Adrenal gland (tissue), 12 donors: ENCODE results near the gene SCNN1G. TPM values are rescaled to one million over a fixed set of nuclear protein-coding genes. Genes with fewer than 3 reads are reported as not detected.

Experiments used
- DNase-seq, 7 donors: peaks; one replicate each; pipeline ENCODE4 v3.0.0-alpha.2; 2019 to 2020
- H3K27ac ChIP-seq, 5 donors: fragments of 200-600 bp; sonication (generic) in 4 of 5; 1 replicate in 3 of 5; 2 replicates in 2 of 5; pipeline versions ENCODE4 v1.5.1 to v1.8.0; 2016 to 2020; ENCODE audit warnings: mild to moderate bottlenecking in 1 of 5
- H3K27me3 ChIP-seq: fragments of 200-600 bp; 2 replicates; pipeline ENCODE4 v1.8.0; 2021
- H3K36me3 ChIP-seq, 2 donors: fragments of 200-600 bp; replicated peaks in 1 of 2; 1 replicate in 1 of 2; 2 replicates in 1 of 2; pipeline versions ENCODE4 v1.5.1 to v1.8.0; 2018 to 2022
- H3K4me1 ChIP-seq, 2 donors: fragments of 200-600 bp; replicated peaks in 1 of 2; 1 replicate in 1 of 2; 2 replicates in 1 of 2; pipeline versions ENCODE4 v1.5.1 to v1.8.0; 2018 to 2021
- H3K4me3 ChIP-seq, 4 donors: fragments of 200-600 bp; sonication (generic) in 3 of 4; one replicate each; pipeline ENCODE4 v1.5.1; 2016 to 2018
- H3K9me3 ChIP-seq, 3 donors: fragments of 200-600 bp; sonication (generic) in 1 of 3; replicated peaks in 1 of 3; 1 replicate in 2 of 3; 2 replicates in 1 of 3; pipeline versions ENCODE4 v1.5.1 to v1.8.0; 2016 to 2021
- POLR2A ChIP-seq, 2 donors: fragments of 450-650 bp; IDR thresholded peaks; one replicate each; pipeline ENCODE4 v1.6.1; 2017; ENCODE audit warnings: antibody characterized with exemption in 2 of 2, mild to moderate bottlenecking in 2 of 2, moderate library complexity in 1 of 2
- WGBS, 4 donors: extraction: QIAGEN DNeasy Blood & Tissue Kit in 2 of 4; methylation state at CpG; one replicate each; pipeline versions ENCODE4 v1.1.5 to v1.1.7; 2013 to 2017; 5-methylcytosine and 5-hydroxymethylcytosine counted together
- intact Hi-C, 2 donors: fragments of 100-400 bp; cut with DNase I; formaldehyde crosslinking; loops; one replicate each; pipeline versions ENCODE4 v1.14.1 to v1.15.0; 2022 to 2023
- polyA plus RNA-seq, 3 donors: library from polyadenylated mRNA; stranded (reverse); fragments of 200-250 nt in 2 of 3; fragments of 350-450 nt in 1 of 3; fragmentation: Illumina TruSeq in 1 of 3; extraction: RNeasy Lipid Tissue Mini Kit (QIAGEN cat#74804) in 1 of 3; gene quantifications; one replicate each; pipeline ENCODE4 v1.2.3, GENCODE V29; 2013 to 2014
- total RNA-seq, 9 donors: library from RNA; depleted of rRNA in 4 of 9; stranded (reverse); fragments of >200 nt in 4 of 9; fragments of 120-200 nt in 1 of 9; fragmentation: NEBNext Ultra II Directional in 1 of 9; extraction: Animal tissue kit (Norgen Biotek cat#: 25700) in 1 of 9; gene quantifications; one replicate each; pipeline versions ENCODE4 v1.1.0 to v1.2.4, GENCODE V29; 2013 to 2023
- TF ChIP-seq, protein P1 (sequence below), 6 experiments: fragments of 450-650 bp in 4 of 6; fragments of 200-600 bp in 2 of 6; sonication (generic) in 1 of 6; IDR thresholded peaks; 1 replicate in 5 of 6; 2 replicates in 1 of 6; pipeline versions ENCODE4 v1.5.1 to v1.8.0; 2016 to 2021; ENCODE audit warnings: antibody characterized with exemption in 6 of 6, mild to moderate bottlenecking in 2 of 6, moderate library complexity in 1 of 6
- donor health status: healthy with polysubstance abuse.
- donor health status: Bipolar disorder and iron deficiency.
- donor health status: DM: yes; HTN: yes; CAD: no.
- donor health status: DM: no; HTN: no; CAD: no.
- donor health status: DM: no; HTN: no; CAD: no.
- donor health status: DM: yes; HTN: yes; CAD: no.

SCNN1G gene
- total and polyA plus RNA-seq, 12 donors: 0.07 to 0.11 (median 0.08) TPM; not detected in 9

DNA sequence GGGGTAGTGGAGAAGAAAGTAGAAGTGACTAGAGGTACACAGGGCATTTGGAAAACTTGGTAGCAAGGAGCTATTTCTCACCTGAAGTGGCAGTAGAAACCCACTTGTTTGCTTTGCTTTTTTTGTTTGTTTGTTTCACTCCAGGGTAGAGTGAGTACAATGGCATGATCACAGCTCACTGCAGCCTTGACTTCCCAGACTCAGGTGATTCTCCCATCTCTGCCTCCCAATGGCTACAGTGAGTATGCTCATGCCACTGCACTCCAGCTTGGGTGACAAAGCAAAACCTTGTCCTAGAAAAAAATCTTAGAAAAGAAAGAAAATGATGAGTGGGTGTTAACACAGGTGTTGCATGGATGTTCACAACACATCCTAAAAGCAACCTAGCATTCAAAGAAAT lies 40.4 kb downstream of the SCNN1G start:
- Histone ChIP-seq H3K36me3 (no peaks in the 10 kb centered on the region), H3K27ac (no peak overlapping the region), H3K9me3 (no peaks in the 10 kb centered on the region), H3K4me3 (no peak overlapping the region), H3K27me3 (no peaks in the 10 kb centered on the region), H3K4me1 (no peaks in the 10 kb centered on the region)
- no peak for DNase-seq
- intact Hi-C loops: no loop called here
- TF ChIP-seq POLR2A (IDR thresholded peaks at IDR 0.05): no peak
- TF ChIP-seq, protein P1, sequence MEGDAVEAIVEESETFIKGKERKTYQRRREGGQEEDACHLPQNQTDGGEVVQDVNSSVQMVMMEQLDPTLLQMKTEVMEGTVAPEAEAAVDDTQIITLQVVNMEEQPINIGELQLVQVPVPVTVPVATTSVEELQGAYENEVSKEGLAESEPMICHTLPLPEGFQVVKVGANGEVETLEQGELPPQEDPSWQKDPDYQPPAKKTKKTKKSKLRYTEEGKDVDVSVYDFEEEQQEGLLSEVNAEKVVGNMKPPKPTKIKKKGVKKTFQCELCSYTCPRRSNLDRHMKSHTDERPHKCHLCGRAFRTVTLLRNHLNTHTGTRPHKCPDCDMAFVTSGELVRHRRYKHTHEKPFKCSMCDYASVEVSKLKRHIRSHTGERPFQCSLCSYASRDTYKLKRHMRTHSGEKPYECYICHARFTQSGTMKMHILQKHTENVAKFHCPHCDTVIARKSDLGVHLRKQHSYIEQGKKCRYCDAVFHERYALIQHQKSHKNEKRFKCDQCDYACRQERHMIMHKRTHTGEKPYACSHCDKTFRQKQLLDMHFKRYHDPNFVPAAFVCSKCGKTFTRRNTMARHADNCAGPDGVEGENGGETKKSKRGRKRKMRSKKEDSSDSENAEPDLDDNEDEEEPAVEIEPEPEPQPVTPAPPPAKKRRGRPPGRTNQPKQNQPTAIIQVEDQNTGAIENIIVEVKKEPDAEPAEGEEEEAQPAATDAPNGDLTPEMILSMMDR (IDR thresholded peaks at IDR 0.05): no peak

DNA sequence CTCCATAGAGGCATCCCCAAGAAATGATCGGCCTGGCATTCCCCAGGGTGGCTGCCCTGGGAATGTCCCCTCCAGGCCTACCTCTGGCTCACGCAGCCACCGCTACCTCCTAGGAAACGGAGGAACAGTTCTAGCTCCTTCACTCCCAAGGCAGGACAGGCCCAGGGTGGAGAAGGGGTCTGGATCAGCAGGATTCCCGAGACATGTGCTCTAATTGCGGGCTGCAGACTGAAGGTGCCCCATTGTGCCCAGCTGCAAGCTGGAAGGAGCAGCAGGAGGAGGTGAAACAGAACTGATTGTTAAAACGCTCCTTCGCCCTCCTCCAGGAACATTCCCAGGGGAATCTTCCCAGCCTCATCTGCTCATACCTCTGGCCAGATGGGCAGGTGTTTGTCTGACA lies 40.8 kb downstream of the SCNN1G start:
- no peak overlapping the region for H3K4me3 ChIP-seq
- H3K9me3 ChIP-seq: no peaks in the 10 kb centered on the region
- H3K36me3 ChIP-seq: no peaks in the 10 kb centered on the region
- 73 to 81% (median 78%) methylated on average over 6 to 8 of the region's 8 CpGs for WGBS, 4 donors
- no peaks in the 10 kb centered on the region for H3K4me1 ChIP-seq
- no peak for DNase-seq
- TF ChIP-seq, protein P1 (IDR thresholded peaks at IDR 0.05): no peak
- no peak for TF ChIP-seq POLR2A (IDR thresholded peaks at IDR 0.05)
- no peaks in the 10 kb centered on the region for H3K27me3 ChIP-seq
- H3K27ac ChIP-seq: no peak overlapping the region
- intact Hi-C loops: no loop called here

- TF ChIP-seq, protein P1 (IDR thresholded peaks at IDR 0.05): no peak
- TF ChIP-seq POLR2A (IDR thresholded peaks at IDR 0.05): no peak
- WGBS, 4 donors: 78 to 87% (median 79%) methylated on average over 4 of the region's 4 CpGs
Measured at GRCh38 chr16:23225109-23225508, 42.6 kb downstream of the SCNN1G start.

GRCh38 chr16:23225634-23226033 lies 43.1 kb downstream of the SCNN1G start:
- Histone ChIP-seq H3K9me3 (no peaks in the 10 kb centered on the region), H3K4me1 (no peaks in the 10 kb centered on the region), H3K27me3 (no peaks in the 10 kb centered on the region), H3K36me3 (no peaks in the 10 kb centered on the region), H3K27ac (no peak overlapping the region), H3K4me3 (no peak overlapping the region)
- intact Hi-C loops: no loop called here
- no peak for TF ChIP-seq POLR2A (IDR thresholded peaks at IDR 0.05)
- TF ChIP-seq, protein P1 (IDR thresholded peaks at IDR 0.05): no peak
- DNase-seq: no peak

More at GRCh38 chr16:23225109-23225508, 42.6 kb downstream of the SCNN1G start:
- H3K27me3 ChIP-seq: no peaks in the 10 kb centered on the region
- H3K4me1 ChIP-seq: no peaks in the 10 kb centered on the region
- no peaks in the 10 kb centered on the region for H3K9me3 ChIP-seq
- intact Hi-C loops: no loop called here
- no peak for DNase-seq
- no peak overlapping the region for H3K27ac ChIP-seq
- no peak overlapping the region for H3K4me3 ChIP-seq
- H3K36me3 ChIP-seq: no peaks in the 10 kb centered on the region
